ENCODE data around the gene RAPGEF2.
"Not testable (repeated sequence)": the region's sequence is repeated elsewhere in the genome, so short reads cannot be mapped to it uniquely, and the experiment has no call there.

The RAPGEF2 gene

GRCh38 chr4:159283696-159284095, 180.8 kb downstream of the RAPGEF2 start:
- no peak for DNase-seq

- no peak for DNase-seq
Observed at GRCh38 chr4:159284113-159284512, 181.2 kb downstream of the RAPGEF2 start.

- no peak for DNase-seq
Observed at GRCh38 chr4:159284733-159285132, 181.9 kb downstream of the RAPGEF2 start.

GRCh38 chr4:159287767-159288166, 184.9 kb downstream of the RAPGEF2 start:
- no peak for DNase-seq

GRCh38 chr4:159289682-159290081, 186.8 kb downstream of the RAPGEF2 start:
- no peak for DNase-seq

- DNase-seq, result no peak
Observed at GRCh38 chr4:159290321-159291030, 187.6 kb downstream of the RAPGEF2 start.

GRCh38 chr4:159291176-159291575, 188.3 kb downstream of the RAPGEF2 start:
- no peak for DNase-seq

- no peak for DNase-seq
Observed at GRCh38 chr4:159292137-159292896, 189.4 kb downstream of the RAPGEF2 start.

- DNase-seq, result no peak
Observed at GRCh38 chr4:159293811-159294515, 191.1 kb downstream of the RAPGEF2 start.

GRCh38 chr4:159296061-159296460, 193.2 kb downstream of the RAPGEF2 start:
- DNase-seq, result no peak

GRCh38 chr4:159297091-159297490, 194.2 kb downstream of the RAPGEF2 start:
- no peak for DNase-seq

GRCh38 chr4:159298502-159298901, 195.6 kb downstream of the RAPGEF2 start:
- no peak for DNase-seq

- no peak for DNase-seq
Observed at GRCh38 chr4:159303435-159303834, 200.6 kb downstream of the RAPGEF2 start.

GRCh38 chr4:159305129-159305528, 202.2 kb downstream of the RAPGEF2 start:
- DNase-seq, result no peak

GRCh38 chr4:159307929-159308328, 205.1 kb downstream of the RAPGEF2 start:
- DNase-seq, result no peak

GRCh38 chr4:159308566-159309340, 205.9 kb downstream of the RAPGEF2 start:
- no peak for DNase-seq

- DNase-seq, result no peak
Observed at GRCh38 chr4:159312236-159312635, 209.4 kb downstream of the RAPGEF2 start.

GRCh38 chr4:159315879-159316278, 213.0 kb downstream of the RAPGEF2 start:
- not testable (repeated sequence) for DNase-seq

GRCh38 chr4:159317203-159317602, 214.3 kb downstream of the RAPGEF2 start:
- no peak for DNase-seq

- no peak for DNase-seq
Observed at GRCh38 chr4:159319027-159319426, 216.1 kb downstream of the RAPGEF2 start.

- no peak for DNase-seq
Observed at GRCh38 chr4:159326480-159326879, 223.6 kb downstream of the RAPGEF2 start.

- DNase-seq, result no peak
Observed at GRCh38 chr4:159328766-159329165, 225.9 kb downstream of the RAPGEF2 start.

- DNase-seq, result no peak
Observed at GRCh38 chr4:159334461-159334860, 231.6 kb downstream of the RAPGEF2 start.

All from NCI-H2081 treated with DMSO at 0.1 percent for 48 hours (cell line).